GM12892 (cell line): ENCODE measurements around the gene DMXL2.

Source experiments
- POLR2A ChIP-seq: IDR thresholded peaks from 2 replicates; pipeline ENCODE4 v1.6.1; 2011; ENCODE audit warnings: low read depth, low read length, control low read depth
- TAF1 ChIP-seq: IDR thresholded peaks from 2 replicates; pipeline ENCODE4 v1.6.1; 2011; ENCODE audit warnings: low read depth, mild to moderate bottlenecking, control low read depth, low read length, borderline replicate concordance

- TF ChIP-seq TAF1 (no peak), POLR2A (no peak)
Observed at GRCh38 chr15:51580385-51580784, 42.2 kb downstream of the DMXL2 start.
